NCI-H2227 treated with DMSO at 0.1 percent for 48 hours (cell line): Measurements from ENCODE around the gene MGLL.
"Not testable (repeated sequence)": the region's sequence is repeated elsewhere in the genome, so short reads cannot be mapped to it uniquely, and the experiment has no call there.

Experiments
- DNase-seq: peaks from one replicate; lab custom pipeline; 2025; lab: John Stamatoyannopoulos, UW

Gene MGLL

GRCh38 chr3:127687228-127687737 lies 135.0 kb downstream of the MGLL start:
- no peak for DNase-seq

DNA sequence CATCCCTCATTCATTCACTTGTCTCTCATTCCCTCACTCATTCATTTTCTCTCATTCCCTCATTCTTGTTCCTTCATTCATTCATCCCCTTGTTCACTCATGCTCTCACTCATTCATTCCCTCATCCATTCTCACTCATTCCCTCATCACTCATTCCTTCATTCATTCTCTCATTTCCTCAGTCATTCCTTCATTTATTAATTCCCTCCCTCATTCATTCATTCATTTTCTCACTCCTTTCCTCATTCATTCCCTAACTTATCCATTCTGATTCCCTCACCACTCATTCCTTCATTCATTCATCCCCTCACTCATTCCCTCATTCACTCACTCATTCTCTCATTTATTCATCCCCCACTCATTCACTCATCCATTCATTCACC lies 135.8 kb downstream of the MGLL start:
- no peak for DNase-seq

DNA sequence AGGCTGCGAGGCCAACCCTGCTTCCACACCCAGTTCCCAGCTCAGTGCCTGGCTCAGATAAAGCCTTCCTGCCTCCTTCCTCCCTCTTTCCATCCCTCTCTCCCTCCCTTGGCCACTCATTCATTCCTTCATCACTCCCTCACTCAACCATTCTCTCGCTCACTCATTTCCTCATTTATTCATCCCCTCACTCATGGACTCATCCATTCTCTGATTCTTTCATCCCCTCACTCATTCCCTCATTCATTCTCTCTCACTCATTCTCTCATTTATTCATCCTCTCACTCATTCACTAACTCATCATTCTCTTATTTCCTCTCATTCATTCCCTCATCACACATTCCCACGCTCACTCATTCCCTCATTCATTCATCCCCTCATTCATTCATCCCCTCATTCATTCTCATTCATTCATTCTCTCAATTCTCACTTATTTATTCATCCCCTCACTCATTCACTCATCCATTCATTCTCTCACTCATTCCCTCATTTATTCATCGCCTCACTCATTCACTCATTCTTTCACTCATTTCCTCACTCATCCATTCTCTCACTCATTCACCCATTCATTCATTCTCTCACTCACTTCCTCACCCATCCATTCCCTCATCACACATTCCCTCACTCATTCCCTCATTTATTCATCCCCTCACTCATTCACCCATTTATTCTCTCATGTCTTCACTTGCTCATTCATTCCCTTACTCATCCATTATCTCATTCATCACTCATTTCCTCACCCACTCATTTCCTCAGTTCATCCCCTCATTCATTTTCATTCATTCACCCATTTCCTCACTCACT lies 136.4 kb downstream of the MGLL start:
- DNase-seq, result no peak

DNA sequence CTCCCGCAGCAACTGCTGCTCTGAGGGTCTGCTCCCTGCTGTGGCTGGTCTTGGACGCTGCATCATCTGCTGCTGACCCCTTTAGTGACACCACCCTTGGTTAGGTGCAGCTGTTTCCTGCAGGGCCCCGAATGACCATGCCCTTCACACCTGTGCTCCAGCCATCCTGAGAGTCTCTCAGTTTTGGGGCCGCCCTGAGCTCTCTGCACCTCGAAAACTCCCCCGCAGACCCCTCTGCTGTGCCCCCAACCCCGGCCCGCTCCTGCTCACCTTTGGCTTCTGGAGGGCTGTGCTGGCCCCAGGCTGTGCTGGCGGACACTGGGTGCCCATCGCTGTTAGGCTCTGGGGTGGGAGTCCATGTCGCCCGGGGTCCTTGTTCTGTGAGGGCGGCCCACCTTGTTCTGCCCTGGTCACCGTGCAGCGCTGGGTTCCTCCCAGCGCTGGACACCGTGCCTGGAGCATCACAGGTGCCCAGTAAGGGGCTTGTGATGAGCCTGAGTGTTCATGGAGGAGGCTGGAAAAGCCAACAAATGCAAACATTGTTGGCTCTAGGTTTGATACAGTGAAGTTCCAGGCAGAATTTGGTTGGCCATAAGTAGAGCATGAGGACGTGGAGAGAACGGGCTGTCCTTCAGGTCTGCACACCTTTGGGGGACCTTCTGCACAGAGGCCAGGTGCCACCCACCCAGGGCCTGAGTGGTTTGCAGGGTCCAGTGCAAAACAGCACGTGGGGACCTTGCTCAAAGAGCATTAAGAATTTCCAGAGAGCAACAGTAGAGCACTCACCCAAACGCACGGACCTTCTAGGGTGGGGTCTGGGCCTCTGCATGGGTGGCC lies 137.2 kb downstream of the MGLL start:
- no peak for DNase-seq

DNA sequence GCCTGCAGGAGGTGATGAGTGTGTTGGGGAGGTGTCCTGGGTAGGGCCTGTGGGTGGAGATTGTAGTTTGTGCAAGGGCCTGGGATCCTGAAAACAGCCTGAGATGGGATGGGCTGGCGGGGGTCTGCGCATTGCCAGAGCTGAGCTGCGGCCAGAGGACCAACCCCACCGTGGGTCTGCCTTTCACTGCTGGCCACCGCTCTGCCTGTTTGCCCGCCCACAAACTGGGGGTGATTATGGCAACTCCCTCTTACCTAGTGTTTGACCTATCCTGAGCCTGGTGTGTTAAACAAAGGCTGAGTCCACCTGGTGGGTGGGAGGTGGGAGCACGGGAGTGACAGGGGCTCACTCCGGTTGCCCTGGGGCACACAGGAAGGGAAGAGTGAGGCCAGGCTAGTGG lies 139.8 kb downstream of the MGLL start:
- DNase-seq, result no peak

- not testable (repeated sequence) for DNase-seq
Measured at GRCh38 chr3:127682175-127682554, 140.2 kb downstream of the MGLL start.

- DNase-seq, result no peak
Measured at GRCh38 chr3:127680798-127681221, 141.5 kb downstream of the MGLL start.

DNA sequence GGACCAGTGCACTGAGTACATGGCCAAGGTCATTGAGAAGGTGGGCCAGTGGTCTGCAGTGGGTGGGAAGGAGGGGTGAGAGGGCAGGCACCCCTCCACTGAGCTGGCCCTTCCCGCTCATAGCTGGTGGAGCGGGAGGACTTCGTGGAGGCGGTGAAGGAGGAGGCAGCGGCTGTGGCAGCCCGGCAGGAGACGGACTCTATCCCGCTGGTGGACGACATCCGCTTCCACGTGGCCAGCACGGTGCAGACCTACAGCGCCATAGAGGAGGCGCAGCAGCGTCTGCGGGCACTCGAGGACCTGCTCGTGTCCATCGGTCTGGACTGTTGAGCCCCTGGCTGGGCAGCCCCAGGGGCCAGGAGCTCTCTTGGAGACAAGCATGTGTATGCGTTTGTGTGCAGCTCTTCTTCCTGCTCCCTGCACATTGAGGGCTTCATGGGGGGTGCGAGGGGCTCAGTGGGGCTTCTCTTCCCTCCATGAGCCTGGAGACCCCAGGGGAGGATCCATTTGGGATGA lies 142.1 kb downstream of the MGLL start:
- DNase-seq, result no peak

DNA sequence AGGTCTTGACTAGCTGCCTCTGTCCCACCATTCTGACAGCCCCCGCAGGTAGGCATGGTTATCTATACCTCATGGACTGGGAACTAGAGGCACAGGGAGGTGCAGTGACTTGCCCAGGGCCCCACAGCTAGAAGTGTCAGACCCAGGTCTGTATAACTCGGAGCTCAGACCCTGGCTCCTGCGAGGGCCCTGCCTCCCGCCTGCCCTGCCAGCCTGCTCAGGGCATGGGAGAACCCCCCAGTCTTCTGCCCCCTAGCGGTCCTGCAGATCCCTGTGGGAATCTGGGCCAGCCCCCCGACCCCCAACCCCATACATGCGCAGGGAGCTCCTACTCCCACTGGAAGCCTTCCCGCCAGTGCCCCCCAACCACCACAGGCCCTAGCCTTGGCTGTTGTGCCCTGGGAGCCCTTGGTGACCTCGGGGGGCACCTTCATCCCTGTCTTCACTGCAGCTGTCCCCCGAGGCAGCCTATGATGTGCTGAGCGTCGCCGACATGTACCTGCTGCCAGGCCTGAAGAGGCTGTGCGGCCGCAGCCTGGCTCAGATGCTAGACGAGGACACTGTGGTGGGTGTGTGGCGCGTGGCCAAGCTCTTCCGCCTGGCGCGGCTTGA lies 142.7 kb downstream of the MGLL start:
- no peak for DNase-seq

GRCh38 chr3:127678611-127679533 lies 143.4 kb downstream of the MGLL start:
- DNase-seq, result no peak

DNA sequence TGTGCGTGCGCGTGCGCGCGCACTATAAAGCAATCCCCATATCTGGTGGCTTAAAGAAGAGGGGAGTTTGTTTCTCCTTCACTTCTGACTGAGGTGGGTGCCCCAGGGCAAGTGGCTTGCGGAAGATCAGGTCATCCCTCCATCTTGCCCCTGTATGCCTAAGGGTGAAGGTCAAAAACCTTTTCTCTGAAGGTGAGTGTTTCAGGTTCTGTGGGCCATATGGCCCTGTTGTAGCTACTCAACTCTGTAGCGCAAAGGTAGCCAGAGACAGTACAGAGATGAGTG lies 144.1 kb downstream of the MGLL start:
- no peak for DNase-seq

DNA sequence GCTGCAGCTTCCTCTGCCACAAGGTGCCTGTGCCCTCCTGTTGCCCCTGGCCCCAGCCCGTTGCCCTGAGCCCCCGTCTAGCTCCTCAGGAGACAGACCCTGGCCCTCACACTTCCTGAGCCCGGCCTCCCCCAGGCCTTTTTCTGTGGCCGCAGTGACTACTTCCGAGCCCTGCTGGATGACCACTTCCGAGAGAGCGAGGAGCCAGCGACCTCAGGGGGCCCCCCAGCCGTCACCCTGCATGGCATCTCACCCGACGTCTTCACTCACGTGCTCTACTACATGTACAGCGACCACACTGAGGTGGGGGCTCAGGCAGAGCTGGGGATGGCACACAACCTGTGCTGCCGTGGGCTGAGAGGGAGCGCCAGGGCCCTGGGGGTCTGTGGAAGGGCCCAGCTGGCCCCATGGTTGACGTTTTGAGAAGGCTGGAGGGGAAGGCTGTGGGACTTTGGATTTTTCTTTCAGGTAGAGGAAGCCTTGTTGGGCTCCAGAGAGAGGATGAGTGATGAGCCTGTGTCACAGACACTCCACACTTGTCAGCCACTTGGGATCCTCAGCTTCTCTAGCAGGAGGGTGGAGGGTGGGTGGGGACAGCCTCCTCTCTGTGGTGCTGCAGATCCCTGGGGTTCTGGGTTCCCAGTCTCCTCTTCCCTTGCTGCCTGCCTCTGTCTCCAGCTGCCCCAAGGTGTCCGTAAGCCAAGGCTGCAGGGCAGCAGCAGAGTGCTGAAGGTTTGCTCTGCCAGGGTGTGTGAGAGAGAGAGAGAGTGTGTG lies 144.6 kb downstream of the MGLL start:
- DNase-seq, result no peak

- no peak for DNase-seq
Measured at GRCh38 chr3:127676921-127677351, 145.4 kb downstream of the MGLL start.

DNA sequence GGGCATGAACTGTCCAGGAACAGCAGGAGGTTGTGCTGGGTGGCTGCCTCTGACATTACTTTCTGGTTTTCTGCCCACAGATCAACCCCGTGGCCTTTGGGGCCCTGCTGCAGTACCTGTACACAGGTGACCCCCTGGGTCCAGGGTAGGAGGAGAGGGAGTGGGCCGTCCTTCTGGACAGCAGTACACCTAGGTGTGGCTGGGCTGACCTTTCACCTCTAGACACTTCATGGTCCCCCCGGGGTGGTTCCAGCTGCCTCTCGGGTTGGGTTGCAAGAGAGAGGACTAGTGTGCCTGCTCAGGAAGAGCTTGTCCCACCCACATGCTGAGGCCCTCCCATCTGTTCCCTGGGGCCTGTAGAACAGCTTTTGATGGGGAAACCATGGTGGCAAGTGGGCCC lies 145.9 kb downstream of the MGLL start:
- DNase-seq, result no peak

DNA sequence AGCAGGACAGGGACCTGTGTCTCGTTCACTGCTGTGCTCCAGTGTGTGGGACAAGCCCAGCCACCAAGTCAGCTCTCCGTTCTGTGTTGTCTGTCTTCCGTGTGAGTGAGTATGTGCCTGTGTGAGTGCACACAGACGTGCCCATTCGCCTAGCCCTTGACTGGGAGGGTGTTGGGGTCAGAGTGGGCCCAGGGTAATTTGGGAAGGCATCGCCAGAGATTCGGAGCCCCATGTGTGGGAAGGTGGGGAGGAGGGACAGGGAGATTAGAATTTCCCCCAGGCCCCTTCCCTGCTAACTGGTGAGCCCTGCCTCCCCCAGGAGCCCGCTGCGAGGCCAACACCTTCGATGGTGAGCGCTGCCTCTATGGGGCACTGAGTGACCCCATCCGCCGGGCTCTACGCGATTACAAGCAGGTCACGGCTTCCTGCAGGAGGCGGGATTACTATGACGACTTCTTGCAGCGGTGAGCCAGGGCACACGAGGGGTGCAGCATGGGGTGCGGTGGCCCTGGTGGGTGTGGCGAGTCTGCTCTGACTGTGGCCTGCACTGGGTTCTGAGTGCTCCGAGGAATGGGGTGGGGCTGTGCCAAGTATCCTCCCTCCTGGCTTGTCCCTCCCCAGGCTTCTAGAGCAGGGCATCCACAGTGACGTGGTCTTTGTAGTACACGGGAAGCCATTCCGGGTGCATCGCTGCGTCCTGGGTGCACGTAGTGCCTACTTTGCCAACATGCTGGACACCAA lies 146.5 kb downstream of the MGLL start:
- DNase-seq, result no peak

DNA sequence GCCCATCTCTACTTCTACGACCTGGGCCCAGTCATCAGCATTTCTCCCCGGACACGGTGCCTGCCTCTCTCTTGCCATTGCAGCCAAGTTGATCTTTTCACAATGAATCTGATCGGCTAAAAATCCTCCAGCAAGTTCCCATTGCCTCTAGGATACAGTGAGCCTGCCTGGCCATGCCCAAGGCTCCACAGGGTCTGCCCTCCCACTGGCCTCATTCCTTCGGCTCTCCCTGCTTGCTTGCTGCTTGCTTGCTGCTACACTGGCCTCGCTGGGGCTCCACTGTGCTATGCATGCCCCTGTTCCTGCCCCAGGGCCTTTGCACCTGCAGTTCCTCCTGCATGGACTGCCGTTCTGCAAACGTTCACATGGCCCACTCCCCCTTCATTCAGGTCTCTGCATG lies 147.5 kb downstream of the MGLL start:
- DNase-seq, result no peak

DNA sequence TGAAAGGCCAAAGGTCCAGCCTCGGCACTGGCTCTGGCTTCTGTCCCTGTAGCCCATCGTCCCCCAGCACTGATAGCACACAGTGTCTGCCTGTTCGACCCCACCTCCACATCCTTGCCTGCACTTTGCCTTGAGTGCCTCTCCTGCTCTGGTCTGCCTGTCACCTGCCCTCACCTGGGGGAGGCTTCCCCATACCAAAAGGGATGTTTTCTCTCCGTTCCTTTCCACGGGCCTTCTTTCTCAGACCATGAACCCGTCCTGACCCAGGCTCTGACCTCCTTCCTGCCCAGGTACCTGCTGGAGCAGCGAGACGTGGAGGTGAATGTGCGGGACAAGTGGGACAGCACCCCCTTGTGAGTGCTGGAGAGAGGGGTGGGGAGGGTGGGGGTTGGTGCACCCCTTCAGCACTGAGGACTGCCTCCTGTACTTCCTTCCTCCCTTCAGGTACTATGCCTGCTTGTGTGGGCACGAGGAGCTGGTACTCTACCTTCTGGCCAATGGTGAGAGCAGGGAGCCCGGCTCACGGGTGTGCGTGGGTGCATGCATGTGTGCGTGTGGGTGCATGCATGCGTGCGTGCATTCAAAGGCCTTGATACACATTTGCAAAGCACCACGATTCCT lies 148.1 kb downstream of the MGLL start:
- no peak for DNase-seq

GRCh38 chr3:127673191-127674100 lies 148.9 kb downstream of the MGLL start:
- no peak for DNase-seq
